HG03442 (cell line): ENCODE results near the gene STAT1.
"Not testable (repeated sequence)": the region's sequence is repeated elsewhere in the genome, so short reads cannot be mapped to it uniquely, and the experiment has no call there.

Experiments used
- ATAC-seq: cut with Tn5 transposase; IDR thresholded peaks from one replicate; pipeline ENCODE4 v1.9.1; 2021; ENCODE audit warnings: mild to moderate bottlenecking, moderate library complexity; ENCODE audit not compliant: unreplicated experiment

The STAT1 gene

DNA sequence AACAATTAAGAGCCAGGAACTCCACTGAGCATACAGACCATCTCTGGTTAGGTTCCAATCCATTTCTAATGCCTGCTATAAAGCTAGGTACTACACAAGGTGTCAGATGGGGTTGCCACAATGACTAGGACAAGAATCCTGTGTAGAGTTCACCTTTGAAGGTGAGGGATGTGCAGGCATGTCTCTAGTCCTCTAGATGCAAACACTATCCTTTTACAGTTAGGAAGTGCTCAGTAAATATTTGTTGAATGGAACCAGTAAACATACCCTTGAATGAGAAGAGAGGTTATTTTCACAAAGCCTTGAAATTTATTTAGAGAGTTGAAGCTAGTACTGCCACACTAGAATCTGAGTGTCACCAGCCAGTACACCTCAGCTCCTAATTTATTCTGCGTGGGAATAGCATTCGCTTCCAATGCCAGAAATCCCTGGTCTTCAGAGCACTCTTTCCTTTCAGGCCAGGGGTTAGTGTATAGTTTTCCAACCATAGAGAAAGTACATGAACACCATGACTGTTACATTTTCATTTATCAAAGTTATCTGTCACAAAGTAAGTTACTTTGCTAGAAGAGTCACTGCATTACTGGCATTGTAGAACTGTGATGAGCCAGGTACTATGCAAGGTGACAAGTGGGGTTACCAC lies 48.3 kb downstream of the STAT1 start:
- ATAC-seq = no peak

GRCh38 chr2:190964170-190964795 lies 49.7 kb downstream of the STAT1 start:
- no peak for ATAC-seq

DNA sequence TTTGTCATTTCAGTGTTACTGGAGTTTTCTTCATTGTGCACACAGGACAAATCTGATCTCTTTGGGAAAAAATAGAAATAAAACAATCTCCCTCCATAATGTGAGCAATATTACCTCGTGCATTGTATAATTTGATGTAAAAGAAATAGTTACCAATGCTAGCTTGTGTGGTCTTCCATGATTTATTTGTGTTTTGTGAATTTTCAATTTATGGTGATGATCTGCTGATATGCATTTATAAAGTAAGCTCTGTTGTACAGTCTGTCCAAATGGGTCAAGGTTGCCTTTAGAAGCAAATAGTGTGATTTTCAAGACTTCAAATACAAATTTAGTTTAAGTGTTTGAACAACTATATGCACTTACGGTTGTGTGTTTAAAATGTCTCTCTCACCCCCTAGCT lies 50.9 kb downstream of the STAT1 start:
- ATAC-seq = no peak

GRCh38 chr2:190961918-190962487 lies 52.0 kb downstream of the STAT1 start:
- no peak for ATAC-seq

GRCh38 chr2:190961117-190961516 lies 52.9 kb downstream of the STAT1 start:
- ATAC-seq = not testable (repeated sequence)

DNA sequence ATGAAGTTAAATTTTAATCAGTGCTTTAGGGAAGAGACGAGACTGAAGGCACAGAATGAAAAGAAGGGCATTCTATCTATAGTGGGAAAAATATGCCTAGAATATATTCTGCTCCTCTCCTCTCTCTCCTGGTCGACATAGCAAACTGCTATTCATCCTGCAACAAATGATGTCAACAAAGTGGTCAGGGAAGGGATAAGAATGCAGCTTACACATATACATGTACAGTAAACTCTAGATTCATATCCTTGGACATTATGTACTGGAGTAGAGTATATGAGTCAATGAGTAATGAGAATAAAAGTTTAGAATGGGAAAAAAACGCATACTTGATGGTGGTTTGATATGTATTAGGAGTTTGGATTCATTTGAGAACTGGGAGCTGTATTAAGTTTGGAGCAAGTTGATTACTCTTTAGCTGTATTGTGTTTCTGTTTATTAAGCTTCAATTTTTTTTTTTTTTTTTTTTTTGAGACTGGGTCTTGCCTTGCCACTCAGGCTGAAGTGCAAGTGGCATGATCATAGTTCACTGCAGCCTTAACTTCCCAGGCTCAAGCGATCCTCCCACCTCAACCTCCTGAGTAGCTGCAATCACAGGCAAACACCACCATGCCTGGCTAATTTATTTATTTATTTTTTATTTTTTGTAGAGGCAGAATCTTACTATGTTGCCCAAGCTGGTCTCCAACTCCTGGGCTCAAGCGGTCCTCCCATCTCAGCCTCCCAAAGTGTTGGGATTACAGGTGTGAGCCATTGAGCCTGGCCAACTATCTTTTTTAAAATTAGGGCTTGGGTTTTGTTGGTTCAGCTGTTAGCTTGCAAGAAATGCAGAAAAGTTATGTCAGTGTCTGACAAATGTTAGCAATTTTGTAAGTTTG lies 53.8 kb downstream of the STAT1 start:
- no peak for ATAC-seq

DNA sequence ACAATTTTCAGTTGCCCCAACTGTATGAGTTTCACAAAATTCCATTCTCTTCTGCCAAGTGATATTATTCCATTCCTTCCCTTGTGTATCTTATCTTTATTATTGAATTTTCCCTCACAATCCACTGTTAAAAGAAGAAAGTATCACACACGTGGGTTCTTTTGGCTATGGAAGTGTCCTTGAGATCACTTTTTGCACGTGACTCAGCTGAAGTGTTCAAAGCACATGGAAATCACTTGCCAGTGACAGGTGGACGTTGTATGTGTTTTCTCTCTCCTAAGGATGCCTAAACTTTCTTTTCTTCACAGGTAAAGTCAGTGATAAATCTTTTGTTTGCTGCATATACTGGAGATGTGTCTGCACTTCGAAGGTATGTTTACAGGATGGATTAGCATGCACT lies 60.7 kb downstream of the STAT1 start:
- no peak for ATAC-seq

- ATAC-seq = no peak
Measured at GRCh38 chr2:190950566-190950991, 63.4 kb downstream of the STAT1 start.

- ATAC-seq = no peak
Measured at GRCh38 chr2:190948671-190949070, 65.3 kb downstream of the STAT1 start.

- ATAC-seq = peak; percentile 80
Measured at GRCh38 chr2:190947711-190948251, 66.2 kb downstream of the STAT1 start.

GRCh38 chr2:190947141-190947540 lies 66.8 kb downstream of the STAT1 start:
- ATAC-seq = no peak

GRCh38 chr2:190943706-190944105 lies 70.3 kb downstream of the STAT1 start:
- no peak for ATAC-seq

GRCh38 chr2:190942697-190943096 lies 71.3 kb downstream of the STAT1 start:
- ATAC-seq = no peak

DNA sequence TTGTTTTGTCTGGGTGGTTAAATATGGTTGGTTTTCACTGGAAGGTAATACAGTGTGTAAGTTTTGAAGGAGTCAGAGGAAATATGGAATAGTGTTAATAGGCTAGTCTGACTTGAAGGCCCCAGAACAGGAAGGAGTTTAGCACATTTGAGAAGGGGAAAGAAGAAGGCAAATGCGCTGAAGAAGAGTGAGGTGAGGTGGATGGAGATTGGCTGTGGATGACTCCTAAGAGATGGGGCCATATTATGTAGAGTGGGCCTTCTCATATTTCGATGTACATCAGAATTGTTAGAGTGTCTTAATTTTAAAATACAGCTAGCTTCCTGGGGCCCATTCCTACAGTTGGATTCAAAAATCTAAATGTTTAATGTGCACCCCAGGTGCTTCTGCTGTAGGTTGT lies 72.4 kb downstream of the STAT1 start:
- ATAC-seq = no peak

DNA sequence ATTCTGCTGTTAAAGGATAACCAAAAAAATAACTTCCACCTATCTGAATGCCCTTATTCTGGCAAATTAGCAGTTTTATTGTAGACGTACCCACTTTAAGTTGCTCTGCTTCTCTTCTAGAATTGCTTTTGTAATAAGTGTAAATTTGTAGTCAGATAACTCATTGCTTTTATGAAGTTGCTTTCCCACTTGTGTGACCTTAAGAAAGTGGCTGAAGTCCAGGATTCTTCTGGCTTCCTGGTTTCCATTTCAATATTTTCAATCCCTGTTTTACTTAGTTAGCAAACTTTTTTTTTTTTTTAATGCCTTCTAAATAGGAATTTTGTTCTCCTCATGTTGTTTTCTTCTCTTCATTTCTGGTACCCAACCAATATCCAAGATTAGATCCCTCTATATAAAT lies 73.5 kb downstream of the STAT1 start:
- no peak for ATAC-seq

DNA sequence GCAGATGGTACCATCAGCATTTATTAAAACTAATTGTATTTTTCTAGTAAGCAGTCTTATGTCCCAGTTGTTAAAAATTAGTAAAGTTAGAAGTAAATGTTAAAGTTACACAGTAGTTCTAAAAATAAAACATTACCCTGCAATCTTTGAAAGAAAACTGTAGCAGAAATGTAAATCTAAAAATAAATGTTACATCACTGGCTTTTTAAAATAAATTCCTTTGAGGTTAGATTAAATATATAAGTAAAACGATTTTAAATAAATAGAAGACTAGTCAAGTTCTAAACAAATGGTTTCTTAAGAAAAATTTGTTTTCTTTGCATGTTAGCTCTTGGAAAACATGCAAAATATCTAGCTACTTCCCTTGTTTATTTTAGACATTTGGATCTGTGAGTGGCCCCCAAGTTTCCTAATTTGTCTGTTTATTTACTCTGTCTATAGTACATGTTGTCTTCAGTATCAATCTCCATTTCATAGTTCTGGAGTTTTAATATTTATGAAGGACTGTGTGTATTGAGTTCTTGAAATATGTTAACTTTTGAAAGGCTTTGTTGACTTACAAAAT lies 75.1 kb downstream of the STAT1 start:
- no peak for ATAC-seq

- ATAC-seq = no peak
Measured at GRCh38 chr2:190935054-190935453, 78.9 kb downstream of the STAT1 start.

DNA sequence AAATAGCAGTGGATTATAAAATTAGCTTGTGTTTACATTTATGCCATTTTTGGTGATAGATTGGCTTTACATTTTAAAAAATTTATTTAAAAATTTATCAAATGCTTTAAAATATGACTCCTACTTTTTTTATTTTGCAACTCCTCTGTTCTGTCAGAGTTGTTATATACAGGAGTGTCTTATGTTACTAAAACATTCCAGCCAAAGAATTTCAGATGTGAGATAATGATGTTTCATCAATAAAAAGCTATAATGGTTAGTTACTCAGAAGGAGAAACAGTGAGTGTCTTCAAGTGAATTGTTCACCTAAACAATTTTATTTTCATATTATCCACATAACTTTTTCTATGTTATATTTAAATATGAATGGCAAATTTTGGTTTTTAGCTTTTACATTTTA lies 80.6 kb downstream of the STAT1 start:
- no peak for ATAC-seq

GRCh38 chr2:190932514-190932913 lies 81.5 kb downstream of the STAT1 start:
- ATAC-seq = no peak

DNA sequence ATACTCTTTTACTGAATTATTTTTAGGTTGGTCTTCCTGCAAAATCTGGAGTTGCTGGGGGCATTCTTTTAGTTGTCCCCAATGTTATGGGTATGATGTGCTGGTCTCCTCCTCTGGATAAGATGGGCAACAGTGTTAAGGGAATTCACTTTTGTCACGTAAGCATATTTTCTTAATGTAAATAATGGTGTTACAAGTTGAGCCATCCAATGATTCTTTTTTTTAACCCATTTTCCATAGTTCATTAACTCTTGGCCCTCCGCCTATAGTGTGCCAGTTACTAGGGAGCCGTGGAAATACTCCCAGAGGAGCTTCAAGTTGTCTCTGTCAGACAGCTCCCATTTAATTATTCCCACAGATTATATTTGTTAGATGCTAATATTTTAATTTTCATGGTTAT lies 83.6 kb downstream of the STAT1 start:
- no peak for ATAC-seq

- no peak for ATAC-seq
Measured at GRCh38 chr2:190929919-190930318, 84.1 kb downstream of the STAT1 start.
